K562 (cell line): ENCODE measurements around the gene ZNF544. TPM values are rescaled to one million over a fixed set of nuclear protein-coding genes. Genes with fewer than 3 reads are reported as not detected.
A peak's percentile ranks its signal among the peaks of the same experiment; 100 is the strongest.

Experiments
- CUX1 ChIP-seq: fragments of 200-800 bp; sonication (Bioruptor generic); IDR thresholded peaks from 2 replicates; pipeline ENCODE4 v1.6.1; 2016; ENCODE audit warnings: missing genetic modification characterization, missing compliant biosample characterization
- CXXC5 ChIP-seq: fragments of 250-450 bp; sonication (Bioruptor Pico); IDR thresholded peaks from 2 replicates; pipeline ENCODE4 v1.8.0; 2022; ENCODE audit warnings: inconsistent platforms, mild to moderate bottlenecking, moderate library complexity
- DLX4 ChIP-seq: fragments of 250-450 bp; sonication (Bioruptor Pico); IDR thresholded peaks from 2 replicates; pipeline ENCODE4 v1.6.1; 2021; ENCODE audit warnings: mild to moderate bottlenecking
- ELK1 ChIP-seq: sonication (generic); formaldehyde crosslinking; IDR thresholded peaks from 2 replicates; pipeline ENCODE4 v1.8.1; 2022; ENCODE audit warnings: missing genetic modification reagents
- HES1 ChIP-seq: fragments of 450-650 bp; IDR thresholded peaks from 2 replicates; pipeline ENCODE4 v1.6.1; 2016; ENCODE audit warnings: low read depth, mild to moderate bottlenecking, moderate library complexity
- HMG20A ChIP-seq: fragments of 450-650 bp; formaldehyde crosslinking; conservative IDR thresholded peaks from 2 replicates; pipeline ENCODE4 v1.4.0; 2020; ENCODE audit warnings: mild to moderate bottlenecking, mixed read lengths
- HSF4 ChIP-seq: fragments of 250-450 bp; sonication (Bioruptor Pico); IDR thresholded peaks from 2 replicates; pipeline ENCODE4 v2.1.2; 2022; ENCODE audit warnings: mild to moderate bottlenecking, moderate library complexity, borderline replicate concordance
- RFX7 ChIP-seq: fragments of 250-450 bp; sonication (Bioruptor Pico); IDR thresholded peaks from 2 replicates; pipeline ENCODE4 v1.5.1; 2021; ENCODE audit warnings: mild to moderate bottlenecking
- SRSF9 ChIP-seq: fragments of 200-400 bp; formaldehyde crosslinking; IDR thresholded peaks from 2 replicates; pipeline ENCODE4 v1.6.1; 2017; ENCODE audit warnings: low read depth, low read length, borderline replicate concordance
- YBX1 ChIP-seq: fragments of 450-650 bp; IDR thresholded peaks from 2 replicates; pipeline ENCODE4 v1.7.1; 2016; ENCODE audit warnings: mild to moderate bottlenecking
- ZBTB49 ChIP-seq: sonication (generic); formaldehyde crosslinking; IDR thresholded peaks from 2 replicates; pipeline ENCODE4 v1.8.0; 2022; ENCODE audit warnings: missing genetic modification reagents, mild to moderate bottlenecking, borderline replicate concordance
- ZFP36 ChIP-seq: fragments of 150-350 bp; IDR thresholded peaks from 2 replicates; pipeline ENCODE4 v1.6.1; 2018; ENCODE audit warnings: low read length, low read depth; ENCODE audit not compliant: partially characterized antibody
- ZNF146 ChIP-seq: IDR thresholded peaks from one replicate; pipeline ENCODE4 v1.6.1; 2018; ENCODE audit warnings: missing compliant biosample characterization; ENCODE audit not compliant: unreplicated experiment
- ZNF395 ChIP-seq: fragments of 200-800 bp; sonication (Bioruptor generic); IDR thresholded peaks from 2 replicates; pipeline ENCODE4 v1.6.1; 2017; ENCODE audit warnings: missing genetic modification characterization, missing compliant biosample characterization
- ZNF561 ChIP-seq: fragments of 450-650 bp; formaldehyde crosslinking; conservative IDR thresholded peaks from 2 replicates; pipeline ENCODE4 v1.4.0; 2020; ENCODE audit warnings: mild to moderate bottlenecking, moderate library complexity
- polyA plus RNA-seq, 8 experiments: library from polyadenylated mRNA; depleted of rRNA in 4 of 8; stranded (reverse) in 5 of 8; unstranded in 3 of 8; fragments of >200 nt; fragmentation: Nextera tagmentation in 2 of 8; fragmentation: Illumina TruSeq in 1 of 8; extraction: Ambion mirVana in 2 of 8; extraction: Trizol in 1 of 8; gene quantifications; 2 replicates each; pipeline versions ENCODE4 v1.2.1 to v1.2.3, GENCODE V29; 2011 to 2014; ENCODE audit warnings: inconsistent platforms in 1 of 8, missing spikeins in 1 of 8
- total RNA-seq, 7 experiments: library from RNA; depleted of rRNA in 6 of 7; stranded (reverse); fragments of >200 nt in 6 of 7; fragmentation: Illumina TruSeq in 2 of 7; extraction: Trizol in 2 of 7; gene quantifications; 2 replicates each; pipeline versions ENCODE4 v1.2.1 to v1.2.3, GENCODE V29; 2011 to 2021; ENCODE audit warnings: low replicate concordance in 1 of 7

The ZNF544 gene
- total and polyA plus RNA-seq, 9 of the 15 experiments (the other 6 are each of a cell fraction or from before 2014, with no cell fraction given) = 23.6 to 59.0 (median 41.4) TPM

- TF ChIP-seq CXXC5 (CRISPR knock-in tag) (peak; percentile 96), DLX4 (no peak), RFX7 (no peak), ELK1 (CRISPR knock-in tag) (no peak), SRSF9 (no peak), ZNF146 (CRISPR knock-in tag) (no peak), HMG20A (no peak), ZBTB49 (no peak), ZNF561 (CRISPR knock-in tag) (no peak), CUX1 (CRISPR knock-in tag) (0 out of 2 replicates have a peak, but pooled peaks have one; percentile 33), ZFP36 (no peak), HSF4 (no peak), YBX1 (no peak), ZNF395 (CRISPR knock-in tag) (peak; percentile 94), HES1 (no peak)
Observed at GRCh38 chr19:58182989-58183816, 45.5 kb upstream of the ZNF544 start, which contains the start of gene ZNF274 (continued).
